Glomerular visceral epithelial cell (primary cell): ENCODE results near the gene SIGLEC7.
A peak's percentile ranks its signal among the peaks of the same experiment; 100 is the strongest.
"Not testable (repeated sequence)": the region's sequence is repeated elsewhere in the genome, so short reads cannot be mapped to it uniquely, and the experiment has no call there.

Source experiments
- DNase-seq: peaks from one replicate; pipeline ENCODE4 v3.0.0-alpha.2; 2016; ENCODE audit errors: extremely low spot score

The SIGLEC7 gene

DNA sequence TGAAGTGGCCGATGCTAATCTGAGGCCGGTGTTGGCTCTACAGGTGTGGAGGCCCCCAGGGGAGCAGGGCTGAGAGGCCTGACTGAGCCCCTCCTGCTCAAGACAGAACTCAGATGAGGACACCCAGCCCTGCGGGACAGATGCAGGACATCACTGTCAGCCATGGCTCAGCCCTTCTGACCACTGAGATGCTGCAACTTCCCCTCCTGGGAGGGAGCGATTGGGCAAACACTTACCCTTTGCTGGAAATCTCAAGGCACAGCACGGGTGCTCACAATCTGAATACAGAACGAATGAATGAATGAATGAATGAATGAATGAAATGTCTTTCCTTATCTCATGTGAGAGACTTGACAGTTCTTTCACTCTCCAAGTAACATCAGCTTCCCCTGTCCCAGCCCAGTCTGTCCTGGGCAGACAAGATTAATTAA lies 3.5 kb upstream of the SIGLEC7 start:
- DNase-seq, result no peak

DNA sequence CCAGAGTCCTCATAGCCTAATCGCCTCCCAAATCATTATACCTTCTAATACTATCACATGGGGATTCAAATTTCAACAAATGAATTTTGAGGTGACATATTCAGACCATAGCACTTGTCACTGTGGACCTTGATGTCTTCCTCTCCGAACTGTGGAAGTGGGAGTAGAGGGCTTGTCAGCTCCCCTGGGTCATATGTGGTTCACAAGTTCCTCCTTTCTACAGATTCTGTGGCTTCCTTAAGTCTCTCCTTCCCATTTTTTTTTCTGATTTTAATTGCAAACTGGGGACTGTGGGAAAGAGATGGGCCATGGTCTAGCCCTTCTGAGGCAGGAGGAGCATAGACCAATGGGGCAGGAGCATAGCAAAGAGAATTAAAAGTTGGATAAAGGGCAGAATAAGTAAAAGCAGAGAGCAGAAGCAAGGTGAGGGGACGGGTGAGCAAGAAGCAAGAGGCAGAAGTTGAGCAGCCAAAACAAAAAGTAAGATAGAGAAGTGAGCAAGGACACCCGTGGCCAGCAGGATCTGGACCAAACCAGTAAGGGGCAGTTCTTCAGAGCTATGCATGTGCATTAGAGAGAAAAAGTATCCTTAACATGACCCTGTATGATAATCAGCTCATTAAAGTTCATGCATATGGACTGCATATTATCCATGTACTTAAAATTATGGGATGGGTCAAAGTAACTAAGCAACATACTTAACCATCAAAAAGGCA lies 2.6 kb upstream of the SIGLEC7 start:
- DNase-seq, result no peak

DNA sequence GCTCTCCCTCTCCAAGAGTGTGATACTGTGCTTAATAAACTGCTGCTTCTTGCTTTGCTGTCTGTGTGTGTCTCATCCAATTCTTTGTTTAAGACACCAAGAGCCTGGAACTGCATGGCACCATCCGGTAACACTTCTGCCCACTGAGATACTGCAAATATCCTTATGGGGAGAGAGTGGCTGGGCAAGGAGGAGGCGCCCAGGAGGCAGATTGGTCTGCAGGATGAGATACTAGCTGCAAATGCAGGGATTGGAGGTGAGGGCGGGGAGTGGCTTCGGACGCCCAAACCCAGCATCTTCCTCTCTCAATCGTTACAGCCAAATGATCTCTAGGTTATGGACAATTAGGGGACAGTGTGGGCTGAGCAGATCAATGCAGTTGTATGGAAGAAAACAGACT lies 1.7 kb upstream of the SIGLEC7 start:
- no peak for DNase-seq

DNA sequence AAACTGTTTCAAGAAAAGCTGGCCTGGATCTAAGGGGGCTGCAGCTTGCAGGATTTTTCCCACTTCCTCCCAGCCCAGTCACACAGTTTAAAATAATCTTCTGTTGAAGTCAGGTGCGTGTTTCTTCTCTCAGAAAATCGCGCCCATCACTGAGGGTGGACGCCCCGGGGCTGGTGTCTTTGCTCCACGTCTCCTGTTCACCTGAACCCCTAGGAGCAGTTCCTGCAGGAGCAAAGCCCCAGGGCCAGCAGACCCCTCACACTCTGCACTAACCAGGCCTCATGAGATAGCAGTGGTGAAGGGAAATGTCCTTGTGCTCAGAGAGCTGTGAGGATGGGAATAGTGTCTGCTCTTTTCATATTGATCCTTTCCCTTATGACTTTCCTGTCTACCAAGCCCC lies 920 bp upstream of the SIGLEC7 start:
- no peak for DNase-seq

DNA sequence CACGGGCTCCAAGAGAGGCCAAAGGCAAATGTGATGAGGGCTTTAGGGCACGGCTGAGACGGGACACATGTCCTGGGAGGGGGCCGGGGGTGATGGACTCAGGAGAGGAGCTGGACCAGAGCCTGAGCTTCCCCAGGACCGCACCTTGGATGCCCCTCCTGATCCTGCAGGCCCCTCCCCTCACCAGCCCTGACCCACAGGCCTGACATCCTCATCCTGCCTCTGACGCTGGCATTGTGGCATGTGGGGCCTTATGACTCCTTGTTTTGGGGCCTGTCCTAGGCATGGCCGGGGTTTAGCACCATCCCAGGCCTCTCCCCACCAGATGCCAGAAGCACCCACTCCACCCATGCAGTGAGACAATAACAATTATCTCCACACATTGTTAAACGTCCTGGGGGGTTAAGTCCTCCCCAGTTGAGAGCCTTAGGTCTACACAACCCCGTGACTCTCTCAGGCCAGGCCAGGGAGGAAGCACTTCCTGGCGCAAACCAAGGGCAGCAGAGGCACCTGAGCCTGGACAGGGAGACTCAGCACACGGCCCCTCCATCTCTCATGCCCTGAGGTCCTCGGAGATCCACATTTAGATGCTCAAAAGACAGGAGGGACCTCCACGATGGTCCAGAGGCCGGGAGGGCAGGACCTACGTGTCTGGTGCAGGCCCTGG lies 841 bp downstream of the SIGLEC7 start:
- not testable (repeated sequence) for DNase-seq

DNA sequence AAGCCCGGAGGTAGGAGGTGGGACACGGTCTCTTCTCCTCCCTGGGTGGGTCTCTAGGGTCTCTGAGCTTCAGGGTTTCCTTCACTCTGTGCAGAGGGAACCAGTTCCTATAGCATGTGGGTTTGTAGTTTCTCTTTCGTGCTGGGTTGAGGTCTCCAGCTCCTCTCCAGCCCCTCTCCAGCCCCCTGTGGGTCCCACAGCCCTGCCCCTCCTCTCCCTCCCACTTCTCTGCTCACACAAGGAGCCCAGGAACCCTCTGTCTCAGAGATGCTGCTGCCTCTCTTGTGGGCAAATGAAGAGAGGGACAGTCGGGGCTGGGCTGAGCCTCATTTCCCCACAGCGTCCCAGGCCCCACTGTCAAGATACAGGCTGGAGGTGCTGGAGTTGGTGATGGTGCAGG lies 1.4 kb downstream of the SIGLEC7 start:
- DNase-seq, result no peak

DNA sequence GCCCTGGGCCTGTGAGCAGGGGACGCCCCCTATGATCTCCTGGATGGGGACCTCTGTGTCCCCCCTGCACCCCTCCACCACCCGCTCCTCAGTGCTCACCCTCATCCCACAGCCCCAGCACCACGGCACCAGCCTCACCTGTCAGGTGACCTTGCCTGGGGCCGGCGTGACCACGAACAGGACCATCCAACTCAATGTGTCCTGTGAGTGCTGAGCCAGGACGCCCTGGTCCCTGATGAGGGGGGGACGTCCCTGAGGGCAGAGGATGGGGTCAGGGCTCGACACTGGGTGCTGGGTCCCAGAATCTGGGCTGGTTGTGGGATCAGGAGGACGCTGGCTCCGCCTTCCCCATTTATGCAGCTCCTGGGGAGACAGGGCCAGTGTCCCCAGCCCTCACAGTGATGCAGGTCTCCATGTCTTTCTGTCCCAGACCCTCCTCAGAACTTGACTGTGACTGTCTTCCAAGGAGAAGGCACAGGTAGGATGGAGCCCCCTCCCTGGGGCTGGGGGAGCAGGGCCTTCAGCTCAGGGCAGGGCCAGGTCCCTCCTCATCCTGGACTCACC lies 2.5 kb downstream of the SIGLEC7 start:
- DNase-seq, result no peak

DNA sequence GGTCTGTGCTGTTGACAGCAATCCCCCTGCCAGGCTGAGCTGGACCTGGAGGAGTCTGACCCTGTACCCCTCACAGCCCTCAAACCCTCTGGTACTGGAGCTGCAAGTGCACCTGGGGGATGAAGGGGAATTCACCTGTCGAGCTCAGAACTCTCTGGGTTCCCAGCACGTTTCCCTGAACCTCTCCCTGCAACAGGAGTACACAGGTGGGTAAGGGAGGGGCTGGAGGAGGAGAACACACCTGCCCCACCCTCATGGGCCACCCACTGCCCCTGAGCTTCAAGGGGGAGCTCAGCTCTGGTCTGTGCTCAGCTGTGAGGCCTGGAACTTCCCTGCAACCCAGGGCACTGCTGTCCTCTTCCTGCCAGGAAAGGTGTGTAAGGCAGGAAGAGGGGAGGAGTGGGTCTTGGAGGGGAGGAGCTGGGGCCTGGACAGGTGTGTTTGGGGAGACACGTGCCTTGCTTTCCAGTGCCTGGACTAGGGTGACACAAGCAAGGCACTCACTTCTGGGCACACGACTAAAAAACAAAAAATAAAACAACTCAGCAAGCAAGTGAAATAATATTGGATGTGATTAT lies 3.9 kb downstream of the SIGLEC7 start:
- no peak for DNase-seq

DNA sequence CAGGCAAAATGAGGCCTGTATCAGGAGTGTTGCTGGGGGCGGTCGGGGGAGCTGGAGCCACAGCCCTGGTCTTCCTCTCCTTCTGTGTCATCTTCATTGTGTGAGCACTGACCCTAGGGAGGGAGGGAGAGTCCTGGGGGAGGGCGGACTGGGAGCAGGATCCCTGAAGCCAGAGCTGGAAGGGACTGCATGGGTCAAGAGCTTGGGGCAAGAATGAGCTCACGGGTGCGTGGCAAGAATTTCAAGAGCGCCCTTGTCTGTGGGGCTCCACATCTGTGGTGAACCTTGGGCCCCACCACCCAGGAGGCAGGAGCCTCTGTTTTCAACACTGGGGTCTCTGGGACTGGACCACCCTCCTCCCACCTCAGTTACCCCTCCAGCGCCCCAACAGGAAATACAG lies 4.7 kb downstream of the SIGLEC7 start:
- no peak for DNase-seq

DNA sequence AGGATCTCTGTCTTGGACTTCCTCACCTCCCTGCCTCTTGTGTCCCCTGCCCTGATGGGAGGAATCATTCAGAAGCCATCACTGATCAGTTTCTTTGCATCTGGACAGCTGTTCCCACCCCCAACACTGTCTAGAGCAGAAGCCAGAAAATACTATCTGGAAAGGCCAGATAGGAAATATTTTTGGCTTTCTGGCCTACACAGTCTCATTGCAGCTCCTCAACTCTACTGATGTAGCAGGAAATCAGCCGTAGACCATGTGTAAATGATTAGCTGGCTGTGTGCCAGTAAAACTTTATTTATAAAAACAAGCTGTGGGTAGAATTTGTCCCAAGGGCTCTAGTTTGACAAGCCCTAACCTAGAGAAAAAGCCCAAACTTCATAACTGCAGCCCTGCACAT lies 5.6 kb downstream of the SIGLEC7 start:
- no peak for DNase-seq

DNA sequence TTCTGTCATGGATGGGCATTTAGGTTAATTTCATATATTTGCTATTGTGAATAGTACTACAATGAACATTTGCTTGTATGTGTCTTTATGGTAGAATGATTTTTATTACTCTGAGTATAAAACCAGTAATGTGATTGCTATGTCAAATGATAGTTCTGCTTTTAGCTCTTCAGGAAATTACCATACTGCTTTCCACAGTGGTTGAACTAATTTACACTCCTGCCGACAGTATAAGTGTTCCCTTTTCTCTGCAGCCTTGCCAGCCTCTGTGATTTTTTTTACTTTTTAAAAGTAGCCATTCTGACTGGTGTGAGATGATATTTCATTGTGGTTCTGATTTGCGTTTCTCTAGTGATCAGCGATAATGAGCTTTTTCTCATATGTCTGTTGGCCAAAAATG lies 6.5 kb downstream of the SIGLEC7 start:
- no peak for DNase-seq

DNA sequence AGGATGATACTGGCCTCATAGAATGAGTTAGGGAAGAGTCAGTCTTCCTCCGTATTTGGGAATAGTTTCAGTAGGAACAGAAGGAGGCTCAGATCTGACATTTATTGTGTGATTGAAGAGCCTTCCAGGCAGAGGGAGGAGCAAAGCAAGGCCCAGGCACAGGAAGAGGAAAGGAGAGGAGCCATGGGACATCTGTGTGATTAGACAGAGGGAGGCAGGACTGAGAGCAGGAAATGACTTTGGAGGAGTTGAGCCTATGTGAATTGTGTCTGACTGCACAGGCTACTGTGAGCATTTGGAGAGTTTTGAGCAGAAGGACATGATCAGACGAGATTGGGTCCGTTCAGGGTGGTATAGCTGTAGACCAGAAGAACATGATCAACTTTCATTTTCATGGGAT lies 8.5 kb downstream of the SIGLEC7 start:
- no peak for DNase-seq

DNA sequence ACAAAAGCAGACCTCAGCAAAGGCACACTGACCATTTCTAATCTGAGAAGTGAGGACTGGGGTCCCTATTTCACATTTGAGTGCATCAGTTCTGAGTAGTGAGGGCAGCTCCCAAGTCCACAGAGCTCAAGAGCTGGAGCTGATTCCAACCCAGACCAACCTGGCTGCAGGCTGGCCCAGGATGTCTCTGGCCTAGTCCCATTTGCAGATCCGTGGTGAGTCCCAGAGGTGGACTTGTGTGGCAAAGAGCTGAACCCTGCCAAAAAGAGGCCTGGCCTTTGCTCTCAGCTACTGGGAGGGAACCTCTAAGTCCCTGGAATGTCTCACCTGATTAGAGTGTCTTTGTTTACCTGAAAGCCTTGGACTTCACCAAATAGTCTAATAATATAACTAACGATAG lies 14.6 kb downstream of the SIGLEC7 start:
- no peak for DNase-seq

DNA sequence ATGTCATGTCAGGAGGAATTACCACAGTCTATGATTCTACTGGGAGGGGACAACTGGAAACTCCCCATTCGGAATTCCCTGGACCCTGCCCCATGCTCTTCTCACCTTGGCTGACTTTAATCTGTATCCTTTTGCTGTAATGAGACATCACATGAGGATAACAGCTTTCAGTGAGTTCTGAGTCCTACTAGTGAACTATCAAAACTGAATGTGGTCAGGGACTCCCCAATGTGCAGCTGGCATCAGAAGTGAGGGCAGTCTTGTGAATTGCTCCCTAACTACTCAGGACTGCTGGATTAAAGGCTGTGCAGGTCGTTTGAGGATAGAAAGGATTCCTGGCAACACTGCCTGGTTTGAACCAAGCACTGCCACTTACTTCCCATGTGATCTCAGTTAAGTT lies 15.2 kb downstream of the SIGLEC7 start:
- no peak for DNase-seq

DNA sequence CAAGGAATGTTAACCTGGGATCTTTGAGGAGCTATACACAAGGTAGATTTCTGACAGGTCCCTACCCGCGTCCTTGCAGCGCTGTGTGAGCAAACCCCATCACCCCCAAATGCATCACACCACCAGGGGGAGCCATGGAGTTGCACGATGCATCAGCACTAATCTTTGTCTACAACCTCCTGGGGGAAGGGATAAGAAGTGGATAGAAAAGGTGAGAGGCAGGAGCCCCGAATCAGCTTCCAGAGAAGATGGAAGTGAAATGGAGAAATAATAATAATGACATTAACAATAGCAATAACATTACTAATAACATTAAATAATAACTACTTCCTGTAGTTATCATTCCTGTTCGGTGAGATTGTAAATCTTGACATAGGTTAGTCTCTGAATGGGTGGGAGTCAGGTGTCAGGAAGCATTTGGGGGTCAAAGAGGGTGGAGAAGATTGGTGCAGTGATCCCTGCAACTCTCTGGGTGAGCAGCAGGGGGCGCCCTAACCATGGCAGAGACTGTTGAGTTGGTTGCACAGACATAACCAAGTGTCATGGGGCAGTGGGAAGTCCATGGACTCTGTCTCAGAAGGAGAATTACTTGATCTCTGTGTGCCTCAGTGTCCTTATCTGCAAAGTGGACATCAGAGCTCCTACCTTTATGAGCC lies 16.5 kb downstream of the SIGLEC7 start:
- peak; percentile 47 for DNase-seq

DNA sequence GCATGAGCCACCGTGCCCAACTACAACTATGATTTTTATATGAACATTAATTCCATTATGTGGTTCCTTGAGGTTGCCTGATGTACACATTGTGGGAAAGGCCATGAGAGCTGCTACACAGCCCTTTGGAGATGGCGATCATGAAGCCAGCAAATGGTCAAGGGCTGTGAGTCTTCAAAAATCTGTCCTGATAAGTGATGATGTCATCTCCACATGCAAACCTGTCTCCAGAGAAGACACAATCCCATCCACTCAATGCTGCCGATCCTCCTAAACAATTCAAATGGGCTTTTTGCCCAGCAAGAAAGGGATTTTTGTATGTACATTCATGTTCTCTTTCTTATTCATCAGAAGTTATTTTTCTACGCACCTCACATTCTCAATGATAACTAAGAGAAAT lies 17.6 kb downstream of the SIGLEC7 start:
- no peak for DNase-seq

DNA sequence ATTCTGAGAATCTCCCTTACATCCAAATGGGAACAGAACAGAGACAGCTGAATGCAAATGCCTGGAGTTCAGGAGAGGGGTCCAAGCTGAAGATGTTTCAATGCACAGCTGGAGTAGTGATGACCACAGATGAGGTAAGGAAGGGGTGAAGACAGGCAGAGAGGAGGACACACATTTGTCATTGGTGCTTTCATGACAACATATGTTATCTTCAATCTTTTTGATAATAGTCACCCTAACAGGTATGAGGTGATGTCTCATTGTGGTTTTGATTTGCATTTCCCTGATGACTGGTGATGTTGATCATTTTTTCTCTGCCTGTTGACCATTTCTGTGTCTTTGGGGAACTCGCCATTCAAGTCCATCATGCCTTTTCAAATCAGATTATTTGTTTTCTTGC lies 19.2 kb downstream of the SIGLEC7 start:
- no peak for DNase-seq

DNA sequence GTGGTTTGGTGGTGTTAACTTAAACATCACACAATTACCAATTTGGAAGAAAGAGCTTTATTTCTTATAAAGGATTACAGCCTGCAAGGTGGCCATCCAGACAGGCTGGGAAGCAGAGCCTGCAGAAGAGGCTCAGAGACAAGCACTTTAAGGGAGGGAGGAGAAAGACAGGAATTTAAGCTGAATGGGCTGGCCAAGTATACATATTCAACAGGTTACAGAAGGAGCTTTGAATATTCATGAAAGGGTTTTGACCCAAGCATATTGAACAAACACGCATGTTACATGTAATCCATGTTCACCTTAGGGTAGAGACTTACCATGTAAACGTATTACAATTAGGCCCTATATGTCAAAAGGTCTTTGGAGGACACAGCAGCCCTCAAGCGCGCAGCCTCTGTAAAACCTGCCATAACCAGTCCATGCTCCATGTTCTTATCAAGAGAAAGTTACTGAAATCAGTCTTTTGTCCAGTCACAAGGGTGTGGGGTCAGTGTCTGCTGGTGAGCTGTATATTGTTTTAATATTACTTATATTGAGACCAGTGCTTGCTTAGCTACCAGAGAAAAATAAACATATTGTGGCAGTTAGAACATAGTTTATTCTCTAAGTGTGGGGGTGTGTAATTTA lies 19.9 kb downstream of the SIGLEC7 start:
- DNase-seq, result no peak

DNA sequence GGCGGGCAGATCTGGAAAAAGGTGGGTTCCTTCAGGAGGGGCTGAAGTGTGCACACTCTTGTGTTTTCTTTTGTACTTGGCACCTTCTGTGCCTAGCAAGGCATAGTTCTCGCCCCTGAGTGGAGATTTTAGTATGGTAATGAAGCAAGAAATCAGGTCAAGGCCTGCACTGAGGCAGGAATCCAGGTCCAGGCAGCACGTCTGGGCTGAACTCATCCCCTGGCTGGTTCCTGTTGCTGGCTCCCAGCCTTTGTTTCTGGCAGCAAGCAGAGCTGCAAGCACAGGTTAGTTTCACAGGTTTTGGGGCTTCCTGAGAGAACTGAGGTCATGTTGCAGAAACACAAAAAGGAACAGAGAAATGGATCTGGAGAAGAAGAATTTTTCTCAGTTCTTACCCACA lies 21.2 kb downstream of the SIGLEC7 start:
- DNase-seq, result no peak

DNA sequence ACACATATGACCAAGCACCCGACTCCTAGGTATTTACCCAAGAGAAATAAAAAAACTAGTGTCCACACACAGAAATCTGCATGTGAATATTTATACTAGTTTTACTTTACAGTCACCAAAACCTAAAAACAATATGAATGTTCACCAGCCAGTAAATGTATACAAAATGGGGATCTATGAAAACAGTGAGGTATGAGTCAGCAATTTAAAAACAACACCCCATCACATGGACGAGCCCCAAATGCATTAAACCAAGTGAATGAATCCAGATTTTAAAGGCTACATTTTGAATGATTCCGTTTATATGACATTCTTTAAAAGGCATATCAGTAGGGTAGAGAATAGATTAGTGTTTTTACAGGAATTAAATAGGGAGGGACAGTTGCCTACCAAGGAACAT lies 22.1 kb downstream of the SIGLEC7 start:
- no peak for DNase-seq

DNA sequence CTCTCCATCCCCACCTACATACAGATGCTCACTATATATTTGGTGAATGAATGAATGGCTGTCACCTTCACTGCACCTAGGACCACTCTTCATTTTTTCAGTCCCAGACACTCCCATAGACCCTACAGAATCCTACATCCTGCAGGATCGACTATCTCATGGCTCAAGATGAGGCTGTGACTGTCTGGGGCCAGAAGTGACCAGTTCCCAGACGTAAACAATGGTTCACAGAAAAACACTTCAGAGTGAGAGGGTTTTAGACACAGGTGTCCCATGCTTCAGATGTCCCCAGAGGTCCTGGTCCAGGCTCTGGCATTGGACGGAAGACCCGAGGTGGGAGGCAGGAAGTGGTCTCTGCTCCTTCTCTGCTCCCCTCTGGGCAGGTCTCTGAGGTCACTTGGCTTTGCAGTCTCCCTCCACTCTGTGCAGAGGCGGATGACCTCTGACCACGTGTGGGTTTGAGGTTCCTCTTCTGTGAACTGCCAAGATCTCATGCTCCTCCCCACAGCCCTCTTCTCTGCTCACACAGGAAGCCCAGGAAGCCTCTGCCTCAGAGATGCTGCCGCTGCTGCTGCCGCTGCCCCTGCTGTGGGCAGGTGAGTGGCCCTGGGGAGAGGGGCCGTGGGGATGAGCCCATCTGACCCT lies 24.9 kb downstream of the SIGLEC7 start:
- DNase-seq, result no peak
